Keratinocyte (primary cell): Measurements from ENCODE around the gene SKP1. TPM values are rescaled to one million over a fixed set of nuclear protein-coding genes. Genes with fewer than 3 reads are reported as not detected.

Experiments used
- DNase-seq: peaks from one replicate; pipeline ENCODE4 v3.0.0-alpha.2; 2011; ENCODE audit warnings: low read depth, missing footprints, low spot score
- FAIRE-seq: peaks from 2 replicates; lab custom pipeline; 2011; peaks lifted over from hg19 to GRCh38; lab: Jason Lieb, UNC
- H2AFZ ChIP-seq: 2 replicates; pipeline ENCODE4 v1.6.0; 2012; ENCODE audit warnings: low read length, control low read depth, inconsistent platforms; ENCODE audit not compliant: control insufficient read depth
- H3K27ac ChIP-seq: 2 replicates; pipeline ENCODE4 v1.5.1; 2011; ENCODE audit warnings: low read length; ENCODE audit not compliant: control insufficient read depth, insufficient read depth
- H3K27me3 ChIP-seq: 3 replicates; pipeline ENCODE4 v1.6.0; 2011; ENCODE audit warnings: low read length; ENCODE audit not compliant: control insufficient read depth, insufficient read depth; ENCODE audit errors: extremely low read depth
- H3K36me3 ChIP-seq, 2 experiments: 2 replicates in 1 of 2; 3 replicates in 1 of 2; pipeline ENCODE4 v1.5.1; 2011; ENCODE audit warnings: low read length in 2 of 2, mild to moderate bottlenecking in 1 of 2; ENCODE audit not compliant: control insufficient read depth in 2 of 2, insufficient read depth in 2 of 2; ENCODE audit errors: extremely low read depth in 1 of 2
- H3K4me1 ChIP-seq: 3 replicates; pipeline ENCODE4 v1.5.1; 2011; ENCODE audit warnings: low read length; ENCODE audit not compliant: control insufficient read depth, insufficient read depth; ENCODE audit errors: extremely low read depth
- H3K4me2 ChIP-seq: 3 replicates; pipeline ENCODE4 v1.6.0; 2011; ENCODE audit warnings: low read depth, low read length; ENCODE audit not compliant: control insufficient read depth, insufficient read depth; ENCODE audit errors: extremely low read depth
- H3K4me3 ChIP-seq, 3 experiments: fragments of 200-600 bp in 1 of 3; sonication (generic) in 1 of 3; 2 replicates in 2 of 3; 3 replicates in 1 of 3; pipeline ENCODE4 v1.5.1; 2011 to 2016; ENCODE audit warnings: low read length in 3 of 3, mild to moderate bottlenecking in 3 of 3, control low read depth in 2 of 3, inconsistent platforms in 1 of 3, low read depth in 1 of 3, mixed read lengths in 1 of 3, mixed run types in 1 of 3, moderate library complexity in 1 of 3; ENCODE audit not compliant: control insufficient read depth in 2 of 3, insufficient read depth in 2 of 3; ENCODE audit errors: extremely low read depth in 1 of 3
- H3K79me2 ChIP-seq: 2 replicates; pipeline ENCODE4 v1.6.0; 2012; ENCODE audit warnings: low read length; ENCODE audit not compliant: control insufficient read depth, insufficient read depth
- H3K9ac ChIP-seq: 3 replicates; pipeline ENCODE4 v1.6.0; 2011; ENCODE audit warnings: low read length; ENCODE audit not compliant: control insufficient read depth, insufficient read depth; ENCODE audit errors: extremely low read depth
- H3K9me1 ChIP-seq: 3 replicates; pipeline ENCODE4 v1.6.0; 2011; ENCODE audit warnings: low read length; ENCODE audit not compliant: control insufficient read depth, insufficient read depth; ENCODE audit errors: extremely low read depth
- H3K9me3 ChIP-seq: 2 replicates; pipeline ENCODE4 v1.5.1; 2012; ENCODE audit warnings: low read depth, low read length; ENCODE audit not compliant: control insufficient read depth
- H4K20me1 ChIP-seq: 3 replicates; pipeline ENCODE4 v1.6.0; 2011; ENCODE audit warnings: low read length; ENCODE audit not compliant: control insufficient read depth, insufficient read depth; ENCODE audit errors: extremely low read depth
- EZH2 ChIP-seq: IDR thresholded peaks from one replicate; pipeline ENCODE4 v1.6.1; 2012; ENCODE audit warnings: inconsistent platforms, mild to moderate bottlenecking, low read length, moderate library complexity
- dilution Hi-C: fragments of 300-500 bp; cut with MboI; formaldehyde crosslinking; loops from one replicate; pipeline ENCODE4 v1.7.0; 2020; ENCODE audit warnings: low sequenced_read_pairs; ENCODE audit not compliant: extremely low pct_ligation_motif_present
- polyA plus RNA-seq, 5 experiments: library from polyadenylated mRNA; depleted of rRNA in 3 of 5; stranded (reverse) in 3 of 5; stranded (forward) in 1 of 5; unstranded in 1 of 5; fragments of >200 nt; gene quantifications; 1 replicate in 1 of 5; 2 replicates in 3 of 5; 3 replicates in 1 of 5; pipeline versions ENCODE4 v1.2.1 to v1.2.3, GENCODE V29; 2011 to 2012; ENCODE audit warnings: missing spikeins in 2 of 5, low read depth in 1 of 5, low replicate concordance in 1 of 5
- TF ChIP-seq, protein P1 (sequence below), 3 experiments: IDR thresholded peaks in 1 of 3; conservative IDR thresholded peaks in 1 of 3; optimal IDR thresholded peaks in 1 of 3; 2 replicates in 2 of 3; 3 replicates in 1 of 3; pipeline versions ENCODE3 to v1.5.1; 2011; ENCODE audit warnings: low read length in 3 of 3, mild to moderate bottlenecking in 3 of 3, moderate library complexity in 2 of 3, control low read depth in 1 of 3, inconsistent platforms in 1 of 3; ENCODE audit not compliant: insufficient read depth in 2 of 3; ENCODE audit errors: extremely low read depth in 1 of 3

Gene SKP1
- polyA plus RNA-seq, 1 donor (not counting 4 experiments of a cell fraction or from before 2014, with no cell fraction given), result 444 TPM

DNA sequence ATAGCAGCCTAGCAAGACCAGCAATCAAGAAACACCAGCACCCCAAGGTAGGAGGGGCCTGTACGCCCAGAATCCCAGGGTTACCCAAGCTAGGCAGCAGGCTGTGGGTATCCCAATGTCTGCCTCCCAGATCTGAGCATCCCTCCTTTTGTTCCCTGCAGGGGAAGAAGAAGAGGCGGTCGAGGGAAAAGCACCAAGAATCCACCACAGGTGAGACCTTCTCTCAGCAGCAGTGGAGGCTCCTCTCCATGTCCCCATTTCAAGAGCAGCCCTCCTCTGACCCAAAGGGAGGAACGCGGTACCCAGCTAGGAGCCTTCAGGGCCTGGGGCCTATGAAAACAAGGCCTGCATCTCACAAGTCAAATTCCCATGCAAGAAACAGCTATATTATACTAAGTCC is 33.3 kb downstream of the SKP1 start:
- H3K79me2 ChIP-seq, result peaks cover 8% of the 10 kb centered on the region
- dilution Hi-C loops, result no loop called here
- no peak for DNase-seq
- peaks cover 17% of the 10 kb centered on the region for H3K4me1 ChIP-seq
- H2AFZ ChIP-seq, result no peak overlapping the region
- H4K20me1 ChIP-seq, result peaks cover 38% of the 10 kb centered on the region
- TF ChIP-seq EZH2, result no peak
- TF ChIP-seq, protein P1, sequence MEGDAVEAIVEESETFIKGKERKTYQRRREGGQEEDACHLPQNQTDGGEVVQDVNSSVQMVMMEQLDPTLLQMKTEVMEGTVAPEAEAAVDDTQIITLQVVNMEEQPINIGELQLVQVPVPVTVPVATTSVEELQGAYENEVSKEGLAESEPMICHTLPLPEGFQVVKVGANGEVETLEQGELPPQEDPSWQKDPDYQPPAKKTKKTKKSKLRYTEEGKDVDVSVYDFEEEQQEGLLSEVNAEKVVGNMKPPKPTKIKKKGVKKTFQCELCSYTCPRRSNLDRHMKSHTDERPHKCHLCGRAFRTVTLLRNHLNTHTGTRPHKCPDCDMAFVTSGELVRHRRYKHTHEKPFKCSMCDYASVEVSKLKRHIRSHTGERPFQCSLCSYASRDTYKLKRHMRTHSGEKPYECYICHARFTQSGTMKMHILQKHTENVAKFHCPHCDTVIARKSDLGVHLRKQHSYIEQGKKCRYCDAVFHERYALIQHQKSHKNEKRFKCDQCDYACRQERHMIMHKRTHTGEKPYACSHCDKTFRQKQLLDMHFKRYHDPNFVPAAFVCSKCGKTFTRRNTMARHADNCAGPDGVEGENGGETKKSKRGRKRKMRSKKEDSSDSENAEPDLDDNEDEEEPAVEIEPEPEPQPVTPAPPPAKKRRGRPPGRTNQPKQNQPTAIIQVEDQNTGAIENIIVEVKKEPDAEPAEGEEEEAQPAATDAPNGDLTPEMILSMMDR (optimal IDR thresholded peaks at IDR 0.05 in 1 of 3, IDR thresholded peaks at IDR 0.05 in 1 of 3, conservative IDR thresholded peaks at IDR 0.05 in 1 of 3; ENCODE audit: extremely low read depth in 1 of 3, insufficient read depth in 2 of 3, low read length in 3 of 3), result no peak
- H3K36me3 ChIP-seq, result peaks cover 31 to 33% of the 10 kb centered on the region in 2 experiments
- H3K9ac ChIP-seq, result no peak overlapping the region
- H3K4me2 ChIP-seq, result no peak overlapping the region
- no peak overlapping the region for H3K4me3 ChIP-seq
- no peaks in the 10 kb centered on the region for H3K9me1 ChIP-seq
- no peaks in the 10 kb centered on the region for H3K9me3 ChIP-seq
- H3K27ac ChIP-seq, result no peak overlapping the region
- H3K27me3 ChIP-seq, result no peaks in the 10 kb centered on the region
- no peak for FAIRE-seq

DNA sequence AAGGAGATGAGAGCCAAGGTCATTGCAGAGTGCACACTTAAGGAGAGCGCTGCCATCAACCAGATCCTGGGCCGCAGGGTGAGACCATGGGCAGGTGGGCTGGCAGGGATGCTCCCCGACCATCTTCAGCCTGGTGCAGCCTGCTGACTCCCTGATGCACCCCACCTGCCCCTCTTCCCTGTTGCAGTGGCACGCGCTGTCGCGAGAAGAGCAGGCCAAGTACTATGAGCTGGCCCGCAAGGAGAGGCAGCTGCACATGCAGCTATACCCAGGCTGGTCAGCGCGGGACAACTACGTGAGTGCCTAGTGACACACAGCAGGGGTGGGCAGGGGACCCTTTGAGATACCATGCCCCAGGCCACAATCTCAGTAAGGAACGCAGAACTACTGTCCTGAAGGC is 33.9 kb downstream of the SKP1 start:
- H3K9me1 ChIP-seq, result peaks cover 1% of the 10 kb centered on the region
- peaks cover 45% of the 10 kb centered on the region for H4K20me1 ChIP-seq
- no peak for TF ChIP-seq EZH2
- TF ChIP-seq, protein P1 (optimal IDR thresholded peaks at IDR 0.05 in 1 of 3, IDR thresholded peaks at IDR 0.05 in 1 of 3, conservative IDR thresholded peaks at IDR 0.05 in 1 of 3; ENCODE audit: extremely low read depth in 1 of 3, insufficient read depth in 2 of 3, low read length in 3 of 3), result no peak
- DNase-seq (no peak), FAIRE-seq (no peak)
- peaks cover 4% of the 10 kb centered on the region for H3K79me2 ChIP-seq
- H3K4me3 ChIP-seq, result no peak overlapping the region
- H3K9me3 ChIP-seq, result no peaks in the 10 kb centered on the region
- H2AFZ ChIP-seq, result no peak overlapping the region
- H3K4me1 ChIP-seq, result peaks cover 23% of the 10 kb centered on the region
- dilution Hi-C loops, result no loop called here
- no peak overlapping the region for H3K4me2 ChIP-seq
- H3K27ac ChIP-seq, result no peak overlapping the region
- H3K9ac ChIP-seq, result no peak overlapping the region
- peaks cover 29 to 33% of the 10 kb centered on the region in 2 experiments for H3K36me3 ChIP-seq
- H3K27me3 ChIP-seq, result no peaks in the 10 kb centered on the region
